ENCODE data around the gene BCAR1. TPM values are rescaled to one million over a fixed set of nuclear protein-coding genes. Genes with fewer than 3 reads are reported as not detected.

Gene BCAR1
- total RNA-seq, 4 donors from 2014 or later, result 34.6 to 63.7 (median 37.0) TPM

GRCh38 chr16:75204410-75204758, 47.0 kb downstream of the BCAR1 start:
- no peak for TF ChIP-seq POLR2A (IDR thresholded peaks at IDR 0.05)
- TF ChIP-seq EP300 (IDR thresholded peaks at IDR 0.05), result no peak
- TF ChIP-seq, protein P1, sequence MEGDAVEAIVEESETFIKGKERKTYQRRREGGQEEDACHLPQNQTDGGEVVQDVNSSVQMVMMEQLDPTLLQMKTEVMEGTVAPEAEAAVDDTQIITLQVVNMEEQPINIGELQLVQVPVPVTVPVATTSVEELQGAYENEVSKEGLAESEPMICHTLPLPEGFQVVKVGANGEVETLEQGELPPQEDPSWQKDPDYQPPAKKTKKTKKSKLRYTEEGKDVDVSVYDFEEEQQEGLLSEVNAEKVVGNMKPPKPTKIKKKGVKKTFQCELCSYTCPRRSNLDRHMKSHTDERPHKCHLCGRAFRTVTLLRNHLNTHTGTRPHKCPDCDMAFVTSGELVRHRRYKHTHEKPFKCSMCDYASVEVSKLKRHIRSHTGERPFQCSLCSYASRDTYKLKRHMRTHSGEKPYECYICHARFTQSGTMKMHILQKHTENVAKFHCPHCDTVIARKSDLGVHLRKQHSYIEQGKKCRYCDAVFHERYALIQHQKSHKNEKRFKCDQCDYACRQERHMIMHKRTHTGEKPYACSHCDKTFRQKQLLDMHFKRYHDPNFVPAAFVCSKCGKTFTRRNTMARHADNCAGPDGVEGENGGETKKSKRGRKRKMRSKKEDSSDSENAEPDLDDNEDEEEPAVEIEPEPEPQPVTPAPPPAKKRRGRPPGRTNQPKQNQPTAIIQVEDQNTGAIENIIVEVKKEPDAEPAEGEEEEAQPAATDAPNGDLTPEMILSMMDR (IDR thresholded peaks at IDR 0.05), result no peak
- no peak for TF ChIP-seq POLR2AphosphoS5 (IDR thresholded peaks at IDR 0.05)
- Histone ChIP-seq H3K27me3 (peaks cover 12% of the 10 kb centered on the region), H3K4me3 (no peak overlapping the region), H3K36me3 (no peaks in the 10 kb centered on the region), H3K9me3 (no peaks in the 10 kb centered on the region), H3K4me1 (peaks cover 0 to 13% (median 0%) of the 10 kb centered on the region in 3 donors), H3K27ac (no peak overlapping the region)
- ATAC-seq, result no peak
- 85% methylated on average over 4 of the region's 6 CpGs; no CpG with 5 or more reads in 1 of the 2 donors for WGBS, 2 donors (ENCODE audit: low coverage in 1 of 2)

DNA sequence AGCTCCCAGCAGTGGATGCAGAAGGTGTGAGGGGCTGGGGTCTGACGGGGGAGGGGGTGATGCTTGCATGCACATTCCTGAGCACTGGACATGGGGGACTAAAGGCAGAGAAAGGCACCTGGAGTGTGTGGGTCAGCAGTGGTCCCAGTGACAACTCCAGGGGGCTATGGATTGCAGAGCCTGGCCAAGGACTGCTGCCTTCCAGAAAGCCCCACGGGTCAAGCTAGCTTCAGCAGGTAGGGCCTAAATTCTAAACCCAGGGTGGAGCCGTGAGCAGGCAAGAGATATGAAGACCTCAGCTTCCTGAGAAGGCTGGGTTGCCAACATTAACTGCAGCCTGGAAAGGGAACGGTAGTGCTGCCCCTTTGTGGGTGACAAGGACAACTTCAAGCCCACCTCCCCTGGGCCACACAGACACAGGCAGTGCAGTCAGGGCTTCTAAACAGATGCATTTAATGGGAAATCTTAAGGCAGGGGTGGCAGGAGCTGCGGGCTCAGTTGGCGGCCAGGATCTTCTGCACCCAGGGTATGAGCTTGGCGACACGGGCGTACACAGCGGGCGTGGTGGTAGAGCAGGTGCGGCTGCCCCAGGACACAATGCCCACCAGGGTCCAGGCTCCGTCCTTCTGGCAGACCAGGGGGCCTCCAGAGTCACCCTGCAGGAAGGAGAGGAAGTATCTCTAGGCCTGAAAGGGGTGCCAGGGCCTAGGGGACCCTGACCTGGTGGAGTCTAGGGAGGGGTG, 47.6 kb downstream of the BCAR1 start:
- TF ChIP-seq POLR2A (IDR thresholded peaks at IDR 0.05) (no peak), EP300 (IDR thresholded peaks at IDR 0.05) (no peak), POLR2AphosphoS5 (IDR thresholded peaks at IDR 0.05) (no peak)
- TF ChIP-seq, protein P1 (IDR thresholded peaks at IDR 0.05), result no peak
- no peak overlapping the region for H3K27ac ChIP-seq
- H3K9me3 ChIP-seq, result no peaks in the 10 kb centered on the region
- ATAC-seq, result no peak
- H3K4me3 ChIP-seq, result no peak overlapping the region
- no peaks in the 10 kb centered on the region for H3K36me3 ChIP-seq
- H3K27me3 ChIP-seq, result peaks cover 12% of the 10 kb centered on the region
- WGBS, 2 donors (ENCODE audit: low coverage in 1 of 2), result 85% methylated on average over 10 of the region's 13 CpGs; no CpG with 5 or more reads in 1 of the 2 donors
- H3K4me1 ChIP-seq, result peaks cover 0 to 13% (median 0%) of the 10 kb centered on the region in 3 donors

DNA sequence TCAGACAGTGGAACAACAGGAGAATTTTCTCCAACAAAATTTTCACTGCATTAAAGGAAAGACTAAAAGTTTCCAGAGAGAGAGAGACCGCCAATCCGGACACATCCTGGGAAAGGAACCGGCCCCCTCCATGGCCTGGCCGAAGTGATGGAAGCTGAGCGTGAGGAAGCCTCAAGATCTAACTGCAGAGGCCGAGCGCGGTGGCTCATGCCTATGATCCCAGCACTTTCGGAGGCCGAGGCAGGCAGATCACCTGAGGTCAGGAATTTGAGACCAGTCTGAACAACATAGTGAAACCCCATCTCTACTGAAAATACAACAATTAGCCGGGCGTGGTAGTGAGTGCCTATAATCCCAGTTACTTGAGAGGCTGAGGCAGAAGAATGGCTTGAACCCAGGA, 48.3 kb downstream of the BCAR1 start:
- TF ChIP-seq POLR2A (IDR thresholded peaks at IDR 0.05), result no peak
- no peak for TF ChIP-seq EP300 (IDR thresholded peaks at IDR 0.05)
- TF ChIP-seq, protein P1 (IDR thresholded peaks at IDR 0.05), result no peak
- TF ChIP-seq POLR2AphosphoS5 (IDR thresholded peaks at IDR 0.05), result no peak
- Histone ChIP-seq H3K4me1 (peaks cover 0 to 17% (median 0%) of the 10 kb centered on the region in 3 donors), H3K27me3 (peaks cover 16% of the 10 kb centered on the region), H3K4me3 (no peak overlapping the region), H3K9me3 (no peaks in the 10 kb centered on the region), H3K27ac (no peak overlapping the region), H3K36me3 (no peaks in the 10 kb centered on the region)
- 84 to 88% methylated on average over 6 to 9 of the region's 12 CpGs for WGBS, 2 donors (ENCODE audit: low coverage in 1 of 2)
- ATAC-seq, result no peak

DNA sequence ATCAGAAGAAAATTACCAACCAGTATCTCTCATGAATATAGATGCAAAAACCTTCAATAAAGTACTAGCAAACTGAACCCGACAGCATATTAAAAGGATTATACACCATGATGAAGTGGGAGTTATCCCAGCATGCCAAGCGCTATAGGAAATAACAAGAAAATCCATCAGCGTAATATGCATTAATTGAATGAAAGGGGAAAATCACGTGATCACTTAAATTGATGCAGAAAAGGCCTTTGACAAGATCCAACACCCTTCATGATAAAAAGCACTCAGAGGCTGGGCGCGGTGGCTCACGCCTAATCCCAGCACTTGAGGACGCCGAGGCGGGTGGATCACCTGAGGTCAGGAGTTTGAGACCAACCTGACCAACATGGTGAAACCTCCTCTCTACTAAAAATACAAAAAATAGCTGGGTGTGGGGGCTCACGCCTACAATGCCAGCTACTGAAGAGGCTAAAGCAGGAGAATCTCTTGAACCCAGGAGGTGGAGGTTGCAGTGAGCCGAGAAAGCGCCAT, 49.3 kb downstream of the BCAR1 start:
- H3K4me1 ChIP-seq, result peaks cover 0 to 20% (median 0%) of the 10 kb centered on the region in 3 donors
- no peak for ATAC-seq
- no peak overlapping the region for H3K4me3 ChIP-seq
- H3K36me3 ChIP-seq, result no peaks in the 10 kb centered on the region
- TF ChIP-seq POLR2AphosphoS5 (IDR thresholded peaks at IDR 0.05) (no peak), POLR2A (IDR thresholded peaks at IDR 0.05) (no peak), EP300 (IDR thresholded peaks at IDR 0.05) (no peak)
- TF ChIP-seq, protein P1 (IDR thresholded peaks at IDR 0.05), result no peak
- peaks cover 25% of the 10 kb centered on the region for H3K27me3 ChIP-seq
- no peak overlapping the region for H3K27ac ChIP-seq
- no peaks in the 10 kb centered on the region for H3K9me3 ChIP-seq
- WGBS, 2 donors (ENCODE audit: low coverage in 1 of 2), result 88 to 93% methylated on average over 10 to 13 of the region's 13 CpGs

GRCh38 chr16:75198135-75198600, 53.3 kb downstream of the BCAR1 start:
- peaks cover 0 to 20% (median 0%) of the 10 kb centered on the region in 3 donors for H3K4me1 ChIP-seq
- 7 to 86% methylated on average over 1 to 14 of the region's 18 CpGs for WGBS, 2 donors (ENCODE audit: low coverage in 1 of 2)
- H3K4me3 ChIP-seq, result no peak overlapping the region

More at GRCh38 chr16:75198135-75198600, 53.3 kb downstream of the BCAR1 start:
- ATAC-seq, result no peak
- H3K9me3 ChIP-seq, result no peaks in the 10 kb centered on the region
- no peak overlapping the region for H3K27ac ChIP-seq
- no peaks in the 10 kb centered on the region for H3K36me3 ChIP-seq
- H3K27me3 ChIP-seq, result peaks cover 28% of the 10 kb centered on the region
- TF ChIP-seq POLR2A (IDR thresholded peaks at IDR 0.05), result no peak
- TF ChIP-seq EP300 (IDR thresholded peaks at IDR 0.05), result no peak
- no peak for TF ChIP-seq POLR2AphosphoS5 (IDR thresholded peaks at IDR 0.05)
- TF ChIP-seq, protein P1 (IDR thresholded peaks at IDR 0.05), result no peak
